Measurements from ENCODE around the gene EHF. TPM values are rescaled to one million over a fixed set of nuclear protein-coding genes. Genes with fewer than 3 reads are reported as not detected.

Gene EHF
- total RNA-seq, result not detected

GRCh38 chr11:34620820-34621792 is at the start of gene EHF:
TSS of gene EHF (plus strand) at chr11:34621093. CDS start at chr11:34642631, 21,538 bp downstream.
- Histone ChIP-seq H3K36me3 (ENCODE audit: control insufficient read depth in 3 of 3, insufficient read depth in 3 of 3, low read length in 3 of 3) (no peaks in the 10 kb centered on the region), H3K27ac (ENCODE audit: low read depth, low read length) (no peak within 1 kb of the TSS), H3K4me3 (ENCODE audit: low read length in 3 of 3) (no peak within 1 kb of the TSS), H3K9ac (ENCODE audit: low read depth in 1 of 3, low read length in 3 of 3) (no peak within 1 kb of the TSS), H3K27me3 (ENCODE audit: control insufficient read depth in 3 of 3, insufficient read depth in 3 of 3, low read length in 3 of 3) (peaks cover 0 to 4% (median 0%) of the 10 kb centered on the region in 3 donors), H3K4me1 (ENCODE audit: control insufficient read depth in 3 of 3, insufficient read depth in 3 of 3, low read length in 3 of 3) (no peaks in the 10 kb centered on the region), H3K9me3 (ENCODE audit: control insufficient read depth in 3 of 3, low read length in 3 of 3) (no peaks in the 10 kb centered on the region)

- H3K27me3 ChIP-seq (ENCODE audit: control insufficient read depth in 3 of 3, insufficient read depth in 3 of 3, low read length in 3 of 3), result peaks cover 11 to 16% (median 13%) of the 10 kb centered on the region in 3 donors
- no peak overlapping the region for H3K9ac ChIP-seq (ENCODE audit: low read depth in 1 of 3, low read length in 3 of 3)
- H3K9me3 ChIP-seq (ENCODE audit: control insufficient read depth in 3 of 3, low read length in 3 of 3), result no peaks in the 10 kb centered on the region
- no peaks in the 10 kb centered on the region for H3K36me3 ChIP-seq (ENCODE audit: control insufficient read depth in 3 of 3, insufficient read depth in 3 of 3, low read length in 3 of 3)
- no peaks in the 10 kb centered on the region for H3K4me1 ChIP-seq (ENCODE audit: control insufficient read depth in 3 of 3, insufficient read depth in 3 of 3, low read length in 3 of 3)
- H3K4me3 ChIP-seq (ENCODE audit: low read length in 3 of 3), result no peak overlapping the region
- H3K27ac ChIP-seq (ENCODE audit: low read depth, low read length), result no peak overlapping the region
These were observed 47.4 kb upstream of the EHF start for GRCh38 chr11:34573537-34573936.

GRCh38 chr11:34575261-34575660 is 45.6 kb upstream of the EHF start:
- Histone ChIP-seq H3K4me1 (ENCODE audit: control insufficient read depth in 3 of 3, insufficient read depth in 3 of 3, low read length in 3 of 3) (no peaks in the 10 kb centered on the region), H3K27ac (ENCODE audit: low read depth, low read length) (no peak overlapping the region), H3K9ac (ENCODE audit: low read depth in 1 of 3, low read length in 3 of 3) (no peak overlapping the region), H3K4me3 (ENCODE audit: low read length in 3 of 3) (no peak overlapping the region), H3K9me3 (ENCODE audit: control insufficient read depth in 3 of 3, low read length in 3 of 3) (no peaks in the 10 kb centered on the region), H3K27me3 (ENCODE audit: control insufficient read depth in 3 of 3, insufficient read depth in 3 of 3, low read length in 3 of 3) (peaks cover 9 to 16% (median 13%) of the 10 kb centered on the region in 3 donors), H3K36me3 (ENCODE audit: control insufficient read depth in 3 of 3, insufficient read depth in 3 of 3, low read length in 3 of 3) (no peaks in the 10 kb centered on the region)

GRCh38 chr11:34575671-34576070 is 45.2 kb upstream of the EHF start:
- Histone ChIP-seq H3K9me3 (ENCODE audit: control insufficient read depth in 3 of 3, low read length in 3 of 3) (no peaks in the 10 kb centered on the region), H3K4me3 (ENCODE audit: low read length in 3 of 3) (no peak overlapping the region), H3K4me1 (ENCODE audit: control insufficient read depth in 3 of 3, insufficient read depth in 3 of 3, low read length in 3 of 3) (no peaks in the 10 kb centered on the region), H3K9ac (ENCODE audit: low read depth in 1 of 3, low read length in 3 of 3) (no peak overlapping the region), H3K27ac (ENCODE audit: low read depth, low read length) (no peak overlapping the region), H3K36me3 (ENCODE audit: control insufficient read depth in 3 of 3, insufficient read depth in 3 of 3, low read length in 3 of 3) (no peaks in the 10 kb centered on the region), H3K27me3 (ENCODE audit: control insufficient read depth in 3 of 3, insufficient read depth in 3 of 3, low read length in 3 of 3) (peaks cover 8 to 18% (median 13%) of the 10 kb centered on the region in 3 donors)

GRCh38 chr11:34576331-34576730 is 44.6 kb upstream of the EHF start:
- Histone ChIP-seq H3K36me3 (ENCODE audit: control insufficient read depth in 3 of 3, insufficient read depth in 3 of 3, low read length in 3 of 3) (no peaks in the 10 kb centered on the region), H3K9ac (ENCODE audit: low read depth in 1 of 3, low read length in 3 of 3) (no peak overlapping the region), H3K27me3 (ENCODE audit: control insufficient read depth in 3 of 3, insufficient read depth in 3 of 3, low read length in 3 of 3) (peaks cover 11 to 21% (median 13%) of the 10 kb centered on the region in 3 donors), H3K9me3 (ENCODE audit: control insufficient read depth in 3 of 3, low read length in 3 of 3) (no peaks in the 10 kb centered on the region), H3K4me3 (ENCODE audit: low read length in 3 of 3) (no peak overlapping the region), H3K27ac (ENCODE audit: low read depth, low read length) (no peak overlapping the region), H3K4me1 (ENCODE audit: control insufficient read depth in 3 of 3, insufficient read depth in 3 of 3, low read length in 3 of 3) (no peaks in the 10 kb centered on the region)

- H3K36me3 ChIP-seq (ENCODE audit: control insufficient read depth in 3 of 3, insufficient read depth in 3 of 3, low read length in 3 of 3), result no peaks in the 10 kb centered on the region
- no peak overlapping the region for H3K27ac ChIP-seq (ENCODE audit: low read depth, low read length)
- H3K9me3 ChIP-seq (ENCODE audit: control insufficient read depth in 3 of 3, low read length in 3 of 3), result no peaks in the 10 kb centered on the region
- H3K4me3 ChIP-seq (ENCODE audit: low read length in 3 of 3), result no peak overlapping the region
- peaks cover 0 to 5% (median 4%) of the 10 kb centered on the region in 3 donors for H3K27me3 ChIP-seq (ENCODE audit: control insufficient read depth in 3 of 3, insufficient read depth in 3 of 3, low read length in 3 of 3)
- peaks cover 3 to 6% (median 5%) of the 10 kb centered on the region in 3 donors for H3K4me1 ChIP-seq (ENCODE audit: control insufficient read depth in 3 of 3, insufficient read depth in 3 of 3, low read length in 3 of 3)
- no peak overlapping the region for H3K9ac ChIP-seq (ENCODE audit: low read depth in 1 of 3, low read length in 3 of 3)
These were observed 37.1 kb upstream of the EHF start for GRCh38 chr11:34583818-34584217.

- Histone ChIP-seq H3K36me3 (ENCODE audit: control insufficient read depth in 3 of 3, insufficient read depth in 3 of 3, low read length in 3 of 3) (no peaks in the 10 kb centered on the region), H3K9me3 (ENCODE audit: control insufficient read depth in 3 of 3, low read length in 3 of 3) (no peaks in the 10 kb centered on the region), H3K4me3 (ENCODE audit: low read length in 3 of 3) (no peak overlapping the region), H3K27me3 (ENCODE audit: control insufficient read depth in 3 of 3, insufficient read depth in 3 of 3, low read length in 3 of 3) (peaks cover 0 to 5% (median 4%) of the 10 kb centered on the region in 3 donors), H3K27ac (ENCODE audit: low read depth, low read length) (no peak overlapping the region), H3K9ac (ENCODE audit: low read depth in 1 of 3, low read length in 3 of 3) (no peak overlapping the region), H3K4me1 (ENCODE audit: control insufficient read depth in 3 of 3, insufficient read depth in 3 of 3, low read length in 3 of 3) (peaks cover 3 to 6% (median 5%) of the 10 kb centered on the region in 3 donors)
These were observed 35.6 kb upstream of the EHF start for GRCh38 chr11:34585304-34585734.

- H3K9me3 ChIP-seq (ENCODE audit: control insufficient read depth in 3 of 3, low read length in 3 of 3), result no peaks in the 10 kb centered on the region
- no peaks in the 10 kb centered on the region for H3K36me3 ChIP-seq (ENCODE audit: control insufficient read depth in 3 of 3, insufficient read depth in 3 of 3, low read length in 3 of 3)
- H3K27me3 ChIP-seq (ENCODE audit: control insufficient read depth in 3 of 3, insufficient read depth in 3 of 3, low read length in 3 of 3), result peaks cover 0 to under 1% (median under 1%) of the 10 kb centered on the region in 3 donors
- H3K4me1 ChIP-seq (ENCODE audit: control insufficient read depth in 3 of 3, insufficient read depth in 3 of 3, low read length in 3 of 3), result peaks cover 3 to 6% (median 5%) of the 10 kb centered on the region in 3 donors
- H3K9ac ChIP-seq (ENCODE audit: low read depth in 1 of 3, low read length in 3 of 3), result no peak overlapping the region
- H3K4me3 ChIP-seq (ENCODE audit: low read length in 3 of 3), result peak overlapping the region in 1 of 3 donors; percentile 6
- H3K27ac ChIP-seq (ENCODE audit: low read depth, low read length), result no peak overlapping the region
These were observed 35.0 kb upstream of the EHF start for GRCh38 chr11:34585735-34586487.

- H3K27ac ChIP-seq (ENCODE audit: low read depth, low read length), result no peak overlapping the region
- H3K4me3 ChIP-seq (ENCODE audit: low read length in 3 of 3), result peak overlapping the region in 1 of 3 donors; percentile 6
- H3K4me1 ChIP-seq (ENCODE audit: control insufficient read depth in 3 of 3, insufficient read depth in 3 of 3, low read length in 3 of 3), result peaks cover 3 to 6% (median 5%) of the 10 kb centered on the region in 3 donors
- no peaks in the 10 kb centered on the region for H3K36me3 ChIP-seq (ENCODE audit: control insufficient read depth in 3 of 3, insufficient read depth in 3 of 3, low read length in 3 of 3)
- no peaks in the 10 kb centered on the region for H3K9me3 ChIP-seq (ENCODE audit: control insufficient read depth in 3 of 3, low read length in 3 of 3)
- H3K9ac ChIP-seq (ENCODE audit: low read depth in 1 of 3, low read length in 3 of 3), result no peak overlapping the region
- H3K27me3 ChIP-seq (ENCODE audit: control insufficient read depth in 3 of 3, insufficient read depth in 3 of 3, low read length in 3 of 3), result no peaks in the 10 kb centered on the region
These were observed 34.2 kb upstream of the EHF start for GRCh38 chr11:34586488-34587281.

All from skeletal muscle tissue (tissue), 4 donors.